Stimulated activated CD4-positive, alpha-beta T cell treated with anti-CD3 and anti-CD28 coated beads, Interleukin-1b, Interleukin-23, amount 100 ng/mL, for 48 hours (primary cell): Measurements from ENCODE around the gene RGS1.

Experiments used
- DNase-seq: peaks from one replicate; pipeline ENCODE4 v3.0.0-alpha.2; 2020

RGS1 gene

GRCh38 chr1:192554904-192555303 is 20.7 kb upstream of the RGS1 start:
- no peak for DNase-seq

DNA sequence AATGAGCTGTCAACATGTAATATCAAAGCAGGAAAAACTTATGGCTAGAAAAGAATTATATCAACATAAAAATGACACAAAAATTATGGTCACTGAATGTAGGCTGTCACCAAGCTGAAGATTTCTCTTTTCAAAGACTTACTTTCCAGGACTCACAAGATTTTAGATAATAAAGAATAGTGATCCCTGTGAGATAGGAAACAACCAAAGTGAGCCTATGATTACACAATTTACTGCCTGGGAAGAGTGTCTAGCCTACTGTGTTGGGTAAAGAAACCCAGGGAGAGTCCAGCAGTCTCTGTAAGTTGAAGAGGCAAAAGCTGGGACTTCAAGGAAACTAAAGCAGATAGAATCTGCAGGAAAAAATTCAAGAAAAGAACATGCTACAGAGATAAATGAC is 20.2 kb upstream of the RGS1 start:
- no peak for DNase-seq

DNA sequence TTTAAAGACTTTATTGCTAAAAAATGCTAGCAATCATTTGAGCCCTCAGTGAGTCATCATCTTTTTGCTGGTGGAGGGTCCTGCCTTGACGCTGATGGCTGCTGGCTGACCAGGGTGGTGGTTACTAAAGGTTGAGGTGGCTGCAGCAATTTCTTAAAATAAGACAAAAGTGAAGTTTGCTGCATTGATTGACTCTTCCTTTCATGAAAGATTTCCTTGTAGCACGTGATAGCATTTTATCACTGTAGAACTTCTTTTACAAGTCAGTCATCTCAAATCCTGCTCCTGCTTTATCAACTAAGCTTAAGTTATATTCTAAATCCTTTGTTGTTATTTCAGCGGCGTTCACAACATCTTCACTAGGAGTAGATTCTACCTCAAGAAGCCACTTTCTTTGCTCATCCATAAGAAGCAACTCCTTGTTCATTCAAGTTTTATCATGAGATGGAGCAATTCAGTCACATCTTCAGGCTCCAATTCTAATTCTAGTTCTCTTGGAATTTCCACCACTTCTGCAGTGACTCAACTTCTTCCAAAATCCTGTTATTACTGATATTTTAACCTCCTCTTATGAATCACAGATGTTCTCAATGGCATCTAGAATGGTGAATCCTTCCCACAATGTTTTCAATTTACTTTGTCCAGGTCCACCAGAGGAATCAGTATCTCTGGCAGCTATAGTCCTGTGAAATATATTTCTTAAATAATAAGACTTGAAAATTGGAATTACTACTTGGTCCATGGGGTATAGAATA is 17.6 kb upstream of the RGS1 start:
- DNase-seq, result no peak

- DNase-seq, result no peak
Measured at GRCh38 chr1:192559115-192560006, 16.2 kb upstream of the RGS1 start.

- DNase-seq, result no peak
Measured at GRCh38 chr1:192561301-192561700, 14.3 kb upstream of the RGS1 start.

DNA sequence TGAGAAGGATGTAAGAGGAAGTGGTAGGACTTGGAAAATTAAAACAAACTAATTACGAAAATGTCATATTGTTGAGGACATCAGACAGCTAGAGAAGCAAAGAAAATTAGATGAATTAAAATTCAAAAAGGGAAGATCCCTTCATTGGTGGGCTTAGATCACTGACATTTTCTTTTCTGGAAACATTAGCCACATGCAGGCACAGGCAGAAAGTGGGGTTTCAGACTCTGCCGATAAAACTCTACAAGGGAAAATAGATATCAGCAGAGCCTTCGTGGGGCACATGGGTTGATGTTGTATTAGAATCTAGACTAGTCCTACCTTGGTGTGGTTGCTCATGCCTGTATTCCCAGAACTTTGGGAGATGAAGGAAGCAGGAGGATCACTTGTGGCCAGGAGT is 12.4 kb upstream of the RGS1 start:
- no peak for DNase-seq

- no peak for DNase-seq
Measured at GRCh38 chr1:192564099-192564498, 11.5 kb upstream of the RGS1 start.

GRCh38 chr1:192565946-192566345 is 9.6 kb upstream of the RGS1 start:
- DNase-seq, result no peak

DNA sequence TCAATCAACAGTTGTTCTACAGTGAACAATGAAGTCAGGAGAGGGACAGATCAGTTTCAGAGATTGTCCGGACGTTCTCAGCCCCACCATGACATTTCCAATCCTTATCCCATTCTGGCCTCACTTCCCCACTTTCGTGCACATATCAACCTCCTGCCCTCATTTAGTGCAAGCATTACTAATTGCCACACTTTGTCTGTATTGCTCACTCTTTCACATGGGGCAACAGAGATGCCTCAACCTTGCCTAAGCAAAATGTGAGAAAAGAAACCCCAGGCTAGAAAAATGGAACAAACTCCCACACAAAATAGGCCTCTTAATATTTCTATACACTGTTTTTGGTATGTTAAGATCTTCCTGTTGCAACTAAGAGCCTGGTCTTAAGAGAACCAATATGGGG is 8.9 kb upstream of the RGS1 start:
- DNase-seq, result no peak

- no peak for DNase-seq
Measured at GRCh38 chr1:192568063-192568462, 7.5 kb upstream of the RGS1 start.

- no peak for DNase-seq
Measured at GRCh38 chr1:192571668-192572067, 3.9 kb upstream of the RGS1 start.

- DNase-seq, result no peak
Measured at GRCh38 chr1:192573499-192573898, 2.1 kb upstream of the RGS1 start.

- DNase-seq, result no peak
Measured at GRCh38 chr1:192574073-192574472, 1.5 kb upstream of the RGS1 start.

- no peak for DNase-seq
Measured at GRCh38 chr1:192576190-192577144, 894 bp downstream of the RGS1 start.

DNA sequence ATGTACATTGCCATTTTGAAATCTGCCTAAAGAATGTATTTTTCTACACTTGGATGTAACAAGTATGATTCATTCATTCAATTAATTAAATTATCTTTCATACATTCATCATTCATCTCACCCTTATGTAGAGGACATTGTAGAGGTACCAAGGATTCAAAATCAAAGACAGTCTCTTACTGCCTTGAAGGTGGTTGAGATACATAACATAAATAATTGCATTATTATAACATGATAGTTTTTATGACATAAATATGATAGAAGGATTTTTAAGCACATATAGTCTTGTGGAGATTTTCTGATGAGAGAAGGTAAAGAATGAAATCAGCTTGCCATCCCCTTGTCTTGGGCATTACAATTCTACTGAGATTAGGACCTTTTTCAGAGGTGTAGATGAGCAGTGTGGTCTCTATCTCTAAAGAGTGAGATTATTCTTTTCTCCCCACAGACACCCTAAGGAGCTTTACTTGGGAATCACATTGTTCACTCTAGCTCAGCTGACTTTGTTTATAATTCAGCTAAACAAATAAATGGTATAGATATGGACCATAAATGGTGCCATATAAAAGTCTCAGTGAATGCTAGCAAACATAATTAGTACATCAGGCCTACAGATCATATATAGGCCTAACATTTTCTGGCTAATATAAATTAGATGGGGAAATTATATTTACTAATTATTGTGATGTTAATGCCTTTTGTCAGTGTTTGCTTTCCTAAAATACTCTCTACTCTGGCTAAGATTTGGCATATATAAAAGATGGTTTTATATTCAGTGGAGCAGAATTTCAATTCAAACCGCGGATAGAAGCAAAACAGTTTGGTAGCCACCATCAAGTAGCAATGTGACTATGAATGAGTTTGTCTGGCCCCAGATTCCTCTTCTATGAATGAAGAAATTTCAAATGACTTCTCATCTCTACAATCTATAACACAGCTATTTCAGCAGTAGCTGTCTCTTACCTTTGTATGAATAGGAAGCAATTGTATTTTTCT is 1.9 kb downstream of the RGS1 start:
- no peak for DNase-seq

- no peak for DNase-seq
Measured at GRCh38 chr1:192578144-192578909, 2.8 kb downstream of the RGS1 start.

- no peak for DNase-seq
Measured at GRCh38 chr1:192579010-192579738, 3.6 kb downstream of the RGS1 start.

- DNase-seq, result no peak
Measured at GRCh38 chr1:192580351-192580962, 4.9 kb downstream of the RGS1 start.

GRCh38 chr1:192581131-192581927 is 5.8 kb downstream of the RGS1 start:
- DNase-seq, result no peak
